ENCODE results near the gene NOC2L. TPM values are rescaled to one million over a fixed set of nuclear protein-coding genes. Genes with fewer than 3 reads are reported as not detected.

NOC2L gene
- total RNA-seq, 1 donor from 2014 or later: 50.6 TPM

DNA sequence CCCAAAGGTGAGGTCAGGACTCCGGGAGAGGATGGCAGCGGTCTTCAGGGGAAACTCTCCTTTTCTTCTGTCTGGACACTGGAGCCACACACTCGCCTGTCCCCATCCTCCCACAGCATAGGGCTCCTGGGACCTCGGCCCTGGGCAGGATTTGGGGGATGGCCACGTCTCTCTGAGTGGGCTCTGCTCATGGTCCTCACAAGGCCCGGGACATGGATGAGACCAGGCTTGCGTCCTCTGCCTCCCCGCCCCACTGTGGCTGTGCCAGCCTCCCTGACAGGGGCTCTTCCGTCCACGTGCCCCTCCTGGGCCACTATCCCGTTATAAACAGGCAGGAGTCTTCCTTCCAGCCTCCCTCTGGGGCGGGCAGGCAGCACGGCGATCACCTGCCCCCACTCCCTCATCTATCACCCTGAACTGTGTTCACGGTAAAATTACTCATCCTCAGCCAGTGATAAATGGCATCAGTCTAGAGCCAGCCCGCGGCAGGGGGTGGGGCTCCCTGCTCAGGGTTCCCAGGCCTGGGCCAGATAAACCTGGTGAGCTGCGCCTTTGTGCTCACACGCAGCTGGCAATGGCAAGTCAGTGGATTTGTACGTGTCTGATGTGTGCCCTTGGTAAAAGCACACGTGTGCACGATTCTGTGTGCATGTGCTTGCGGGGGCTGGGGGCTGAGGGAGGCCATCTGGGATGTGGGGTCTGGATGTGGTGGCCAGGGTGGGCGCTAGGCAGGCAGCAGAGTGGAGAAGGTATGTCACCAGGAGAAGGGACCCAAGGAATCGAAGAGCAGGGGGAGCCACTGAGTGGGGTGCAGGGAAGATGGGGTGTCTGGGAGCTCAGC is 48.0 kb downstream of the NOC2L start:
- Mint-ChIP-seq H3K27ac (ENCODE audit: unreplicated experiment) (no peak overlapping the region), H3K4me1 (ENCODE audit: low read depth) (peaks cover 9% of the 10 kb centered on the region), H3K9me3 (ENCODE audit: low read depth) (no peaks in the 10 kb centered on the region), H3K4me3 (ENCODE audit: unreplicated experiment) (no peak overlapping the region), H3K36me3 (ENCODE audit: low read depth) (no peaks in the 10 kb centered on the region), H3K27me3 (ENCODE audit: low read depth) (peaks cover 28% of the 10 kb centered on the region)
- no peak for DNase-seq (ENCODE audit: low spot score)
- no peak for TF ChIP-seq CTCF (IDR thresholded peaks at IDR 0.05)

DNA sequence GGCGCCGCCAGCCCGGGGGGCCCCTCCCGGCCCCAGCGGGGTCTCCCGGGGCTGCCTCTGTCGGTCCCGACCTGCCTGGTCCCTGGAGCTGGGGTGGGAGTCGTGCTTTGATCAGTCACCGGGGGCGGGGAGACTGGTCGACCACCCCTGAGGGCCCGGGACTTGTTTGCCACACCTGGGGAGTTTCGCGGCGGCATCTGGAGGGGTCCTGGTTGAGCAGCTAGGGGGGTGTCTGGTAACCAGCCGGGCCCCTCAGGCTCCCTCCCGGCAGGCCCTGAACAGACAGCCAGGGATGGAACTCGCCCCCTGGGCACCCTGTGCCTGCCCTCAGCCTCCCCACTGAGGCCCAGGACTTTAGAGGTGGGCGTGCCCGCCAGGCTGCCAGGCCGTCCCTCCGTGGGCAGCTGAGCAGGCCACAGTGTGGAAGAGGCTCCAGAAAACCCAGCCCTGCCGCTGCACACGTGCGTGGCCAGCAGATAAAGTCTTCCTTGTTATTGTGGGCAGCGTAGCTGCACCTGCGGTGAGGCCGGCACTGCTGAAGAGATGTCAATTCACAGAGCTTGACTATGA is 48.7 kb downstream of the NOC2L start:
- no peak overlapping the region for H3K4me3 Mint-ChIP-seq (ENCODE audit: unreplicated experiment)
- no peak overlapping the region for H3K27ac Mint-ChIP-seq (ENCODE audit: unreplicated experiment)
- H3K9me3 Mint-ChIP-seq (ENCODE audit: low read depth): no peaks in the 10 kb centered on the region
- H3K27me3 Mint-ChIP-seq (ENCODE audit: low read depth): peaks cover 21% of the 10 kb centered on the region
- DNase-seq (ENCODE audit: low spot score): peak; percentile 90
- peaks cover 11% of the 10 kb centered on the region for H3K4me1 Mint-ChIP-seq (ENCODE audit: low read depth)
- H3K36me3 Mint-ChIP-seq (ENCODE audit: low read depth): no peaks in the 10 kb centered on the region
- no peak for TF ChIP-seq CTCF (IDR thresholded peaks at IDR 0.05)

DNA sequence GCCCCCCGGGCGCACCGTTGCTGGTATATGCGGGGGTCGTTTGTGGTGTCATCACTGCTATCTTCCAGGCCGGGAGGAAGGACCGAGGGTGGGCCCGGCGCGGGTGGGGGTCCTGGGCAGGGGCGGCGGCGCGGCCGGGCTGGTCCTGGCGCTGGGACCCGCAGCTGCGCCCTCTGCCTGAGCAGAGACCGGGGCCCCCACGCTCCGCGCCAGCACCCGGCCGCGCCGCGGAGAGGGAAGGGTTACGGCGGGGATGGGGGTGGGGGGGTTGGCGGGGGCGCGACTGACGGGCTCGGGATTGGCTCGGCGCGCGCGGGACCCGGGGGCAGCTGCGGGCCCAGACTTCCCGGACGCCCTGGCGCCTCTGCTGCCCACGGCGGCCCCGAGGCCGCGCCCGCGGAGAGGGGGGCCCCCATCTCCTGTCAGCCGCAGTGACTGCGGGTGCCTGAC is 49.2 kb downstream of the NOC2L start:
- DNase-seq (ENCODE audit: low spot score): no peak
- TF ChIP-seq CTCF (IDR thresholded peaks at IDR 0.05): no peak
- H3K4me1 Mint-ChIP-seq (ENCODE audit: low read depth): peaks cover 16% of the 10 kb centered on the region
- no peak overlapping the region for H3K4me3 Mint-ChIP-seq (ENCODE audit: unreplicated experiment)
- no peaks in the 10 kb centered on the region for H3K9me3 Mint-ChIP-seq (ENCODE audit: low read depth)
- H3K36me3 Mint-ChIP-seq (ENCODE audit: low read depth): no peaks in the 10 kb centered on the region
- no peak overlapping the region for H3K27ac Mint-ChIP-seq (ENCODE audit: unreplicated experiment)
- peaks cover 16% of the 10 kb centered on the region for H3K27me3 Mint-ChIP-seq (ENCODE audit: low read depth)

DNA sequence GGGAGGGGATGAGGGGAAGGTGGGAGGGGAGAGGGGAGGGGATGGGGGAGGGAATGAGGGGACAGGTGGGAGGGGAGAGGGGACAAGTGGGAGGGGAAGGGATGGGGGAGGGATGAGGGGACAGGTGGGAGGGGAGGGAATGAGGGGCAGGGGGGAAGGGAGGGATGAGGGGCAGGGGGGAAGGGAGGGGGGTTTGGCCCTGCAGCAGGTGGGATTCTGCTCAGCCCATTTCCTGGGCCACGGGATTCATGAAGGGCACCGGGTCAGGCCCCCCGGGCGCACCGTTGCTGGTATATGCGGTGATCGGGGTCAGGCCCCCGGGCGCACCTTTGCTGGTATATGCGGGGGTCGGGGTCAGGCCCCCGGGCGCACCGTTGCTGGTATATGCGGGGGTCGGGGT is 50.4 kb downstream of the NOC2L start:
- no peaks in the 10 kb centered on the region for H3K36me3 Mint-ChIP-seq (ENCODE audit: low read depth)
- no peak overlapping the region for H3K27ac Mint-ChIP-seq (ENCODE audit: unreplicated experiment)
- H3K4me1 Mint-ChIP-seq (ENCODE audit: low read depth): peaks cover 16% of the 10 kb centered on the region
- DNase-seq (ENCODE audit: low spot score): no peak
- no peaks in the 10 kb centered on the region for H3K9me3 Mint-ChIP-seq (ENCODE audit: low read depth)
- no peak overlapping the region for H3K4me3 Mint-ChIP-seq (ENCODE audit: unreplicated experiment)
- TF ChIP-seq CTCF (IDR thresholded peaks at IDR 0.05): no peak
- peaks cover 9% of the 10 kb centered on the region for H3K27me3 Mint-ChIP-seq (ENCODE audit: low read depth)

DNA sequence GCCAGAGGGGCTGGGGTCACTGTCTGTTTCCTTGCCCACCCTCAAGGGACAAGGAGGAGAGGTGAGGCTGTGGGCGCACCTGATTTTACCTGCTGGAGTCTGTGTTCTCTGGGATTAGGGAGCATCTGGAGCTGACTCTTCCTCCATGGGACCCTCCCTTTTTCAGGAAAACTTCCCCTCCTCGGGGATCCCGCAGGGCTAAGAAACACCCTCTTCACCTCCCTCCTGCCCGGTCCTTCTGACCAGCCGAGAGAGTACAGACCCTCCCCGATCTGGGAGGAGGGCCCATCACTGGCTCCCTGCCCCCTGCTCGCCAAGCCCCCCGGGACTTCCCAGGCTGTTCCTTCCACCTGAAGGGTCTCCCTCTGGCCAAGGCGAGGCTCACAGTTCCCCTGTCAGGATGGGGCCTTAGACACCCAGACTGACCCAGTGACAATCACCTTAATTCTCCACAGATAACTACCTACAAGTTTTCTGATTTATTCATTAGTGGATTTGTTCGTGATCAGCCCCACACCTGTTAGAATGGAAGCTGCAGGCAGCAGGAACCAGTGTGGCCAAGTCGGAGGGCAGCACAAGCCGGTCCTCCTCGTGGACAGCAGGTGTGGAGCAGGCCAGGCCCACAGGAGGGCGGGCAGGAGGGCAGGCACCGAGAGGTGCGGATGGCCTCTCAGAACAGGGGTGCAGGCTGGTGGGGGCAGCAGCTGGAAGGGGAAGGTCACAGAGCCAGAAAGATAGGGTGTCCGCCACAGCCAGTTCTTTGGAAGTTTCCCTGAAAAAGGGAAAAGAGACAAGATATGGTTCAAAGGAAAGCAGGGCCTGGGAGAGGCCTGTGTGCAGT is 51.2 kb downstream of the NOC2L start:
- TF ChIP-seq CTCF (IDR thresholded peaks at IDR 0.05): no peak
- H3K9me3 Mint-ChIP-seq (ENCODE audit: low read depth): no peaks in the 10 kb centered on the region
- no peaks in the 10 kb centered on the region for H3K36me3 Mint-ChIP-seq (ENCODE audit: low read depth)
- peaks cover 8% of the 10 kb centered on the region for H3K27me3 Mint-ChIP-seq (ENCODE audit: low read depth)
- H3K4me3 Mint-ChIP-seq (ENCODE audit: unreplicated experiment): no peak overlapping the region
- no peak for DNase-seq (ENCODE audit: low spot score)
- H3K4me1 Mint-ChIP-seq (ENCODE audit: low read depth): peaks cover 16% of the 10 kb centered on the region
- H3K27ac Mint-ChIP-seq (ENCODE audit: unreplicated experiment): no peak overlapping the region

Data from chondrocyte (in vitro differentiated cells).